Smooth muscle cell (in vitro differentiated cells): Measurements from ENCODE around the gene TRAPPC11. TPM values are rescaled to one million over a fixed set of nuclear protein-coding genes. Genes with fewer than 3 reads are reported as not detected.

ENCODE experiments used
- DNase-seq: peaks from one replicate; lab custom pipeline; 2025; ENCODE audit not compliant: unreplicated experiment; lab: John Stamatoyannopoulos, UW
- H2AFZ ChIP-seq: fragments of 200-600 bp; sonication (generic); 2 replicates; pipeline ENCODE4 v1.6.0; 2016; ENCODE audit warnings: antibody characterized with exemption, low read depth, mild to moderate bottlenecking
- H3F3A ChIP-seq: fragments of 200-600 bp; sonication (generic); 2 replicates; pipeline ENCODE4 v1.6.0; 2017; ENCODE audit warnings: antibody characterized with exemption, low read depth
- H3K27ac ChIP-seq: fragments of 200-600 bp; sonication (generic); 2 replicates; pipeline ENCODE4 v1.5.1; 2016; ENCODE audit warnings: low read depth, mild to moderate bottlenecking
- H3K27me3 ChIP-seq: fragments of 200-600 bp; sonication (generic); 2 replicates; pipeline ENCODE4 v1.6.1; 2016; ENCODE audit warnings: low read depth, mild to moderate bottlenecking
- H3K36me3 ChIP-seq: fragments of 200-600 bp; sonication (generic); 2 replicates; pipeline ENCODE4 v1.5.1; 2016; ENCODE audit warnings: low read depth
- H3K4me1 ChIP-seq: fragments of 200-600 bp; sonication (generic); 2 replicates; pipeline ENCODE4 v1.5.1; 2016; ENCODE audit warnings: low read depth
- H3K4me2 ChIP-seq: fragments of 200-600 bp; sonication (generic); 2 replicates; pipeline ENCODE4 v1.6.0; 2016; ENCODE audit warnings: mild to moderate bottlenecking
- H3K4me3 ChIP-seq: fragments of 200-600 bp; sonication (generic); 2 replicates; pipeline ENCODE4 v1.5.1; 2016; ENCODE audit warnings: mild to moderate bottlenecking
- H3K79me2 ChIP-seq: fragments of 200-600 bp; sonication (generic); 2 replicates; pipeline ENCODE4 v1.6.0; 2016; ENCODE audit warnings: low read depth, mild to moderate bottlenecking
- H3K9ac ChIP-seq: fragments of 200-600 bp; sonication (generic); 2 replicates; pipeline ENCODE4 v1.6.0; 2016; ENCODE audit warnings: low read depth
- H3K9me3 ChIP-seq: fragments of 200-600 bp; sonication (generic); replicated peaks from 2 replicates; pipeline ENCODE4 v1.5.1; 2016; ENCODE audit warnings: low read depth
- H4K20me1 ChIP-seq: fragments of 200-600 bp; sonication (generic); 2 replicates; pipeline ENCODE4 v1.6.0; 2016; ENCODE audit warnings: low read depth
- WGBS: methylation state at CpG from one replicate; pipeline ENCODE4 v1.1.7; 2016; ENCODE audit warnings: low lambda C conversion rate; 5-methylcytosine and 5-hydroxymethylcytosine counted together
- polyA plus RNA-seq: library from polyadenylated mRNA; unstranded; fragments of >200 nt; fragmentation: Nextera tagmentation; extraction: Ambion mirVana; gene quantifications from 2 replicates; pipeline ENCODE4 v1.2.1, GENCODE V29; 2016
- total RNA-seq: library from RNA; depleted of rRNA; stranded (reverse); fragments of >200 nt; gene quantifications from 2 replicates; pipeline ENCODE4 v1.2.3, GENCODE V29; 2014
- TF ChIP-seq, protein P1 (sequence below): fragments of 200-600 bp; sonication (generic); IDR thresholded peaks from 2 replicates; pipeline ENCODE4 v1.5.1; 2017; ENCODE audit warnings: borderline replicate concordance, mild to moderate bottlenecking, antibody characterized with exemption; ENCODE audit not compliant: insufficient read depth, poor library complexity, severe bottlenecking

Gene TRAPPC11
- 41.0 and 56.5 TPM in 2 replicates for total RNA-seq
- 12.4 and 15.5 TPM in 2 replicates for polyA plus RNA-seq

GRCh38 chr4:183659029-183659871 is at the start of gene TRAPPC11, which contains the start of gene RWDD4:
Gene TRAPPC11 (plus strand): TSS chr4:183659293. CDS start chr4:183663868, 4,575 bp downstream.
Gene RWDD4 (minus strand): TSS chr4:183659185. CDS start chr4:183658952, 233 bp downstream.
- no peaks in the 10 kb centered on the region for H3F3A ChIP-seq
- H3K36me3 ChIP-seq, result no peaks in the 10 kb centered on the region
- under 1% methylated on average over 54 of the region's 63 CpGs for WGBS
- H3K4me2 ChIP-seq, result peak within 1 kb of the TSS; percentile 96
- peaks cover 63% of the 10 kb centered on the region for H3K79me2 ChIP-seq
- H3K27ac ChIP-seq, result peak within 1 kb of the TSS; percentile 81
- H2AFZ ChIP-seq, result peak within 1 kb of the TSS; percentile 85
- TF ChIP-seq, protein P1, sequence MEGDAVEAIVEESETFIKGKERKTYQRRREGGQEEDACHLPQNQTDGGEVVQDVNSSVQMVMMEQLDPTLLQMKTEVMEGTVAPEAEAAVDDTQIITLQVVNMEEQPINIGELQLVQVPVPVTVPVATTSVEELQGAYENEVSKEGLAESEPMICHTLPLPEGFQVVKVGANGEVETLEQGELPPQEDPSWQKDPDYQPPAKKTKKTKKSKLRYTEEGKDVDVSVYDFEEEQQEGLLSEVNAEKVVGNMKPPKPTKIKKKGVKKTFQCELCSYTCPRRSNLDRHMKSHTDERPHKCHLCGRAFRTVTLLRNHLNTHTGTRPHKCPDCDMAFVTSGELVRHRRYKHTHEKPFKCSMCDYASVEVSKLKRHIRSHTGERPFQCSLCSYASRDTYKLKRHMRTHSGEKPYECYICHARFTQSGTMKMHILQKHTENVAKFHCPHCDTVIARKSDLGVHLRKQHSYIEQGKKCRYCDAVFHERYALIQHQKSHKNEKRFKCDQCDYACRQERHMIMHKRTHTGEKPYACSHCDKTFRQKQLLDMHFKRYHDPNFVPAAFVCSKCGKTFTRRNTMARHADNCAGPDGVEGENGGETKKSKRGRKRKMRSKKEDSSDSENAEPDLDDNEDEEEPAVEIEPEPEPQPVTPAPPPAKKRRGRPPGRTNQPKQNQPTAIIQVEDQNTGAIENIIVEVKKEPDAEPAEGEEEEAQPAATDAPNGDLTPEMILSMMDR, result no peak
- no peaks in the 10 kb centered on the region for H3K27me3 ChIP-seq
- H3K9ac ChIP-seq, result peak within 1 kb of the TSS; percentile 88
- H3K4me3 ChIP-seq, result peak within 1 kb of the TSS; percentile 86
- peaks cover 15% of the 10 kb centered on the region for H4K20me1 ChIP-seq
- H3K4me1 ChIP-seq, result peaks cover 15% of the 10 kb centered on the region
- DNase-seq, result peak; percentile 80
- H3K9me3 ChIP-seq, result no peaks in the 10 kb centered on the region

DNA sequence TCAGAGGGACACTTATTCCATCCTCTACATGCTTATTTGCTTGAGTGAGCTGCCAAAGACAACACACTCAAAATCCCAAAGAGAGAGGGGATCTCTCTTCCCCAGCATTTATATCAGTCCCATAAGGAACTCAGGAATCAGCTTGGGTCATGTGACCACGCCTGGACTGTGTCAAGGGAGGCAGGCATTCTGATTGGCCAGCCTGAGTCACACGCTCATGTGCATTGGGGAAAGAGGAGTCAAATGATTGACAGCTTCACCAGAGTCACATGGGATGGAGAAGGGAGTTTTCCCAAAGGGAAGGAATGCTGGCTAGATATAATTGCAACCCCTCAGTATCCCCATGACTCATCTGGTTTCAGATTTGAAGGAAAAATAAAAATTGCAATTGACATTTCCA is 49.1 kb upstream of the TRAPPC11 start:
- Histone ChIP-seq H3K4me3 (no peak overlapping the region), H4K20me1 (no peaks in the 10 kb centered on the region), H3K27me3 (no peaks in the 10 kb centered on the region), H3K27ac (peak overlapping the region; percentile 63), H3K9ac (no peak overlapping the region), H3K9me3 (no peaks in the 10 kb centered on the region), H3F3A (no peaks in the 10 kb centered on the region), H3K4me1 (no peaks in the 10 kb centered on the region), H2AFZ (no peak overlapping the region), H3K79me2 (no peaks in the 10 kb centered on the region), H3K4me2 (no peak overlapping the region), H3K36me3 (no peaks in the 10 kb centered on the region)
- TF ChIP-seq, protein P1, result no peak
- 98% methylated on average over 2 of the region's 2 CpGs for WGBS
- DNase-seq, result no peak

DNA sequence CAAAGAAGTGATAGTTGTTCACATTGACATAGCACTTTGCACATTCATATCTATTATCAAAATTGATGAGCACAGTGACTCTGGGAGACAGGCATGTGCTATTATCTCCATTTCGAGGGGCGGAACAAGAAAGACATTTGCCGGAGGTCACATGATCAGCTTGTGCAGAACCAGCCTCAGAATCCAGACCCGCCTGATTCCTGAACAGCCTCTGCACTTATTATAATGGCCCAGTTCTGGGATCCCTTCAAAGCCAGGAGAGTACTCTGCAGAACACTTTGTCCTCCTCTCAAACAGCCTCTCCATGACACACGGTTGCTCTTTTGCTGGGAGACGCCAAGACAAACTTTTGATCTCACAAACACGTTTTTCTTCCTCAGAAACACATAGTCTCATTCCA is 48.5 kb upstream of the TRAPPC11 start:
- peak overlapping the region; percentile 57 for H3K9ac ChIP-seq
- TF ChIP-seq, protein P1, result no peak
- peak overlapping the region; percentile 63 for H3K27ac ChIP-seq
- 72% methylated on average over 7 of the region's 7 CpGs for WGBS
- no peaks in the 10 kb centered on the region for H4K20me1 ChIP-seq
- no peak for DNase-seq
- H3K36me3 ChIP-seq, result no peaks in the 10 kb centered on the region
- H3K4me3 ChIP-seq, result no peak overlapping the region
- H3F3A ChIP-seq, result no peaks in the 10 kb centered on the region
- H3K9me3 ChIP-seq, result no peaks in the 10 kb centered on the region
- no peaks in the 10 kb centered on the region for H3K4me1 ChIP-seq
- H2AFZ ChIP-seq, result no peak overlapping the region
- H3K4me2 ChIP-seq, result peak overlapping the region; percentile 32
- H3K27me3 ChIP-seq, result no peaks in the 10 kb centered on the region
- H3K79me2 ChIP-seq, result no peaks in the 10 kb centered on the region
